HepG2 (cell line): ENCODE data around the gene SPAG8.

ENCODE experiments used
- EP300 ChIP-seq, 3 experiments: sonication (generic) in 1 of 3; formaldehyde crosslinking in 1 of 3; IDR thresholded peaks; 2 replicates each; pipeline versions ENCODE4 v1.5.1 to v1.6.1; 2011 to 2020; ENCODE audit warnings: low read depth in 2 of 3, low read length in 2 of 3, borderline replicate concordance in 1 of 3, improper control_type of control experiment in 1 of 3, mild to moderate bottlenecking in 1 of 3, missing genetic modification reagents in 1 of 3, moderate library complexity in 1 of 3
- HNF1B ChIP-seq: sonication (generic); formaldehyde crosslinking; IDR thresholded peaks from 2 replicates; pipeline ENCODE4 v1.5.1; 2020; ENCODE audit warnings: mild to moderate bottlenecking, moderate library complexity, missing genetic modification reagents
- MAFF ChIP-seq: IDR thresholded peaks from 2 replicates; pipeline ENCODE4 v1.6.1; 2011; ENCODE audit warnings: low read depth, low read length, improper control_type of control experiment
- NFYB ChIP-seq: sonication (generic); formaldehyde crosslinking; IDR thresholded peaks from 2 replicates; pipeline ENCODE4 v1.4.0; 2020; ENCODE audit warnings: missing genetic modification reagents
- POLR2A ChIP-seq, 2 experiments: IDR thresholded peaks; 2 replicates each; pipeline ENCODE4 v1.6.1; 2011; ENCODE audit warnings: low read depth in 2 of 2, low read length in 2 of 2, mild to moderate bottlenecking in 1 of 2, moderate library complexity in 1 of 2; ENCODE audit not compliant: insufficient read depth in 1 of 2
- TF ChIP-seq, protein P1 (sequence below): sonication (generic); formaldehyde crosslinking; IDR thresholded peaks from 2 replicates; pipeline ENCODE4 v1.5.0; 2020; ENCODE audit warnings: mild to moderate bottlenecking, missing genetic modification reagents

- TF ChIP-seq MAFF (no peak), POLR2A (IDR thresholded peaks at IDR 0.05; ENCODE audit: insufficient read depth in 1 of 2, low read depth in 2 of 2, low read length in 2 of 2) (no peak), NFYB (CRISPR knock-in tag) (no peak), HNF1B (CRISPR knock-in tag) (no peak), EP300 (IDR thresholded peaks at IDR 0.05; ENCODE audit: low read depth in 2 of 2, low read length in 2 of 2) (no peak), EP300 (CRISPR knock-in tag; IDR thresholded peaks at IDR 0.05; ENCODE audit: borderline replicate concordance) (no peak)
- TF ChIP-seq, protein P1, sequence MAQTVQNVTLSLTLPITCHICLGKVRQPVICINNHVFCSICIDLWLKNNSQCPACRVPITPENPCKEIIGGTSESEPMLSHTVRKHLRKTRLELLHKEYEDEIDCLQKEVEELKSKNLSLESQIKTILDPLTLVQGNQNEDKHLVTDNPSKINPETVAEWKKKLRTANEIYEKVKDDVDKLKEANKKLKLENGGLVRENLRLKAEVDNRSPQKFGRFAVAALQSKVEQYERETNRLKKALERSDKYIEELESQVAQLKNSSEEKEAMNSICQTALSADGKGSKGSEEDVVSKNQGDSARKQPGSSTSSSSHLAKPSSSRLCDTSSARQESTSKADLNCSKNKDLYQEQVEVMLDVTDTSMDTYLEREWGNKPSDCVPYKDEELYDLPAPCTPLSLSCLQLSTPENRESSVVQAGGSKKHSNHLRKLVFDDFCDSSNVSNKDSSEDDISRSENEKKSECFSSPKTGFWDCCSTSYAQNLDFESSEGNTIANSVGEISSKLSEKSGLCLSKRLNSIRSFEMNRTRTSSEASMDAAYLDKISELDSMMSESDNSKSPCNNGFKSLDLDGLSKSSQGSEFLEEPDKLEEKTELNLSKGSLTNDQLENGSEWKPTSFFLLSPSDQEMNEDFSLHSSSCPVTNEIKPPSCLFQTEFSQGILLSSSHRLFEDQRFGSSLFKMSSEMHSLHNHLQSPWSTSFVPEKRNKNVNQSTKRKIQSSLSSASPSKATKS (CRISPR knock-in tag), result no peak
Measured at GRCh38 chr9:35781066-35781465, 31.0 kb downstream of the SPAG8 start.
